GM21367 (cell line): ENCODE results near the gene SEC61A2.
A peak's percentile ranks its signal among the peaks of the same experiment; 100 is the strongest.

Experiments
- ATAC-seq: cut with Tn5 transposase; IDR thresholded peaks from one replicate; pipeline ENCODE4 v1.9.1; 2021; ENCODE audit not compliant: unreplicated experiment

Gene SEC61A2

GRCh38 chr10:12195603-12196506, 66.4 kb downstream of the SEC61A2 start, which contains the start of the genes CDC123 and NUDT5:
TSS of gene CDC123 (plus strand) at chr10:12196188. CDS start at chr10:12196246, 58 bp downstream.
TSS of gene NUDT5 (minus strand) at chr10:12195891. CDS start at chr10:12186291, 9,600 bp downstream.
- ATAC-seq = peak; percentile 74

GRCh38 chr10:12196531-12197211, 67.2 kb downstream of the SEC61A2 start:
- ATAC-seq = no peak

- ATAC-seq = no peak
These were observed 68.7 kb downstream of the SEC61A2 start for GRCh38 chr10:12198156-12198555.

GRCh38 chr10:12200850-12201249, 71.4 kb downstream of the SEC61A2 start:
- no peak for ATAC-seq

GRCh38 chr10:12201543-12201942, 72.1 kb downstream of the SEC61A2 start:
- no peak for ATAC-seq

GRCh38 chr10:12202226-12202625, 72.7 kb downstream of the SEC61A2 start:
- no peak for ATAC-seq

GRCh38 chr10:12205082-12205481, 75.6 kb downstream of the SEC61A2 start:
- ATAC-seq = no peak

- no peak for ATAC-seq
These were observed 77.6 kb downstream of the SEC61A2 start for GRCh38 chr10:12207114-12207513.

GRCh38 chr10:12208460-12208859, 79.0 kb downstream of the SEC61A2 start:
- no peak for ATAC-seq

GRCh38 chr10:12212454-12212853, 83.0 kb downstream of the SEC61A2 start:
- ATAC-seq = no peak

- ATAC-seq = no peak
These were observed 84.1 kb downstream of the SEC61A2 start for GRCh38 chr10:12213621-12214020.

- ATAC-seq = no peak
These were observed 84.6 kb downstream of the SEC61A2 start for GRCh38 chr10:12214093-12214492.

GRCh38 chr10:12214763-12215218, 85.3 kb downstream of the SEC61A2 start:
- ATAC-seq = no peak
